Measurements from ENCODE around the gene PDCD10.

GRCh38 chr3:167732313-167733065 lies 2.2 kb downstream of the PDCD10 start:
- TF ChIP-seq POLR2A (IDR thresholded peaks at IDR 0.05; ENCODE audit: low read depth) (no peak), CTCF (IDR thresholded peaks at IDR 0.05) (no peak), POLR2AphosphoS5 (IDR thresholded peaks at IDR 0.05) (no peak)
